ENCODE data around the gene CTNNAL1.
A peak's percentile ranks its signal among the peaks of the same experiment; 100 is the strongest.

DNA sequence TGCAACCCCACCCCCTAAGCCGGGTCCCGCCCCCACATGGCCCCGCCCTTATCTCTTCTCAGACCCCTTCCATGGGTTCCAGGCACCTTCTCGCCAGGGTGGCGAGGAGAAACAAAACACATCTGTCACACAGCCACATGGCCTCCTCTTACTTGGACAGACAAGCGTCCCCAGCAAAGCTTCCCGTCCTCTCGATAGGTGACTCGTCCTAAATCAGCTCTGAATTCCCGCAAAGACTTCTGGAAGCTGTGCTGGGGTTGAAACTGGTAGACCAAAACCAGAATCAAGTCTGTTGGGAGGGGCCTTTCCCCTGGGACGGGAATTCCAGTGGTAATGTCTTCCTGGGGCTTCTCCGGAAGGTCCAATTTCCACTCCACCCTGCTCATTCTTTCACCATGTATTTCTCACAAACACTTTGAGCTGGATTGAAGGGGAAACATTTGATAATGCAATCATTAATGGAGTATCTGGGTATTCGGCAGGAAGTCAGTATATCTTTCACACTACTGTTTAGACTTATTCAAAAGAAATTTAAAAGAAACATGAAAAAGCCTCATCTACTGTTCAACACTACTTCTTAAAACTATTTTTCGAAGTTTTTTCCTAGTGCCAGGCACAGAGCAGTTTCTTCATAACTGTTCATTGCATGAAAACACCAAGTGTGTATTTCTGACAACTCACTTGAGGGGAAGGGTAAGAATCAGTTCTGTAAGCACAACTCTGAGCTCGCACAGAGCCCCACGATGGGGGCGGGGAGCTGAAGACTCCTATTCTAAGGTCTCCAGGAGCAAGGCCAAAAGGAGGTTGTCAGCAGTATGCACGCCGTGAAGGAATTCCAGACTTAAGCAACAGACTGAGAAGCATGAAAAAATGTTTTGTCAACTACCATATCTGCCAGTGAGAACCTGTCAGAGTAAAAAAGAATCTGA, 644 bp upstream of the CTNNAL1 start:
- TF ChIP-seq TCF12 (IDR thresholded peaks at IDR 0.05; ENCODE audit: low read depth) (no peak), EP300 (IDR thresholded peaks at IDR 0.05; ENCODE audit: borderline replicate concordance) (no peak), TAF1 (IDR thresholded peaks at IDR 0.05; ENCODE audit: low read depth) (no peak), CEBPB (IDR thresholded peaks at IDR 0.05) (0 out of 2 replicates have a peak, but pooled peaks have one; percentile 1), CREB1 (IDR thresholded peaks at IDR 0.05; ENCODE audit: low read depth) (no peak), TEAD4 (IDR thresholded peaks at IDR 0.05) (peak; percentile 27; the same call in 1 of the 2 replicates), FOXM1 (IDR thresholded peaks at IDR 0.05; ENCODE audit: borderline replicate concordance, low read depth) (no peak), NFIC (IDR thresholded peaks at IDR 0.05) (no peak)
- TF ChIP-seq, protein P1, sequence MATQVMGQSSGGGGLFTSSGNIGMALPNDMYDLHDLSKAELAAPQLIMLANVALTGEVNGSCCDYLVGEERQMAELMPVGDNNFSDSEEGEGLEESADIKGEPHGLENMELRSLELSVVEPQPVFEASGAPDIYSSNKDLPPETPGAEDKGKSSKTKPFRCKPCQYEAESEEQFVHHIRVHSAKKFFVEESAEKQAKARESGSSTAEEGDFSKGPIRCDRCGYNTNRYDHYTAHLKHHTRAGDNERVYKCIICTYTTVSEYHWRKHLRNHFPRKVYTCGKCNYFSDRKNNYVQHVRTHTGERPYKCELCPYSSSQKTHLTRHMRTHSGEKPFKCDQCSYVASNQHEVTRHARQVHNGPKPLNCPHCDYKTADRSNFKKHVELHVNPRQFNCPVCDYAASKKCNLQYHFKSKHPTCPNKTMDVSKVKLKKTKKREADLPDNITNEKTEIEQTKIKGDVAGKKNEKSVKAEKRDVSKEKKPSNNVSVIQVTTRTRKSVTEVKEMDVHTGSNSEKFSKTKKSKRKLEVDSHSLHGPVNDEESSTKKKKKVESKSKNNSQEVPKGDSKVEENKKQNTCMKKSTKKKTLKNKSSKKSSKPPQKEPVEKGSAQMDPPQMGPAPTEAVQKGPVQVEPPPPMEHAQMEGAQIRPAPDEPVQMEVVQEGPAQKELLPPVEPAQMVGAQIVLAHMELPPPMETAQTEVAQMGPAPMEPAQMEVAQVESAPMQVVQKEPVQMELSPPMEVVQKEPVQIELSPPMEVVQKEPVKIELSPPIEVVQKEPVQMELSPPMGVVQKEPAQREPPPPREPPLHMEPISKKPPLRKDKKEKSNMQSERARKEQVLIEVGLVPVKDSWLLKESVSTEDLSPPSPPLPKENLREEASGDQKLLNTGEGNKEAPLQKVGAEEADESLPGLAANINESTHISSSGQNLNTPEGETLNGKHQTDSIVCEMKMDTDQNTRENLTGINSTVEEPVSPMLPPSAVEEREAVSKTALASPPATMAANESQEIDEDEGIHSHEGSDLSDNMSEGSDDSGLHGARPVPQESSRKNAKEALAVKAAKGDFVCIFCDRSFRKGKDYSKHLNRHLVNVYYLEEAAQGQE (IDR thresholded peaks at IDR 0.05; ENCODE audit: low read depth) = no peak
- TF ChIP-seq, protein P2, sequence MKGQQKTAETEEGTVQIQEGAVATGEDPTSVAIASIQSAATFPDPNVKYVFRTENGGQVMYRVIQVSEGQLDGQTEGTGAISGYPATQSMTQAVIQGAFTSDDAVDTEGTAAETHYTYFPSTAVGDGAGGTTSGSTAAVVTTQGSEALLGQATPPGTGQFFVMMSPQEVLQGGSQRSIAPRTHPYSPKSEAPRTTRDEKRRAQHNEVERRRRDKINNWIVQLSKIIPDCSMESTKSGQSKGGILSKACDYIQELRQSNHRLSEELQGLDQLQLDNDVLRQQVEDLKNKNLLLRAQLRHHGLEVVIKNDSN (IDR thresholded peaks at IDR 0.05) = no peak
- TF ChIP-seq, protein P3, sequence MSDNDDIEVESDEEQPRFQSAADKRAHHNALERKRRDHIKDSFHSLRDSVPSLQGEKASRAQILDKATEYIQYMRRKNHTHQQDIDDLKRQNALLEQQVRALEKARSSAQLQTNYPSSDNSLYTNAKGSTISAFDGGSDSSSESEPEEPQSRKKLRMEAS (IDR thresholded peaks at IDR 0.05) = peak; percentile 42; the same call in 1 of the 2 replicates

Measured in Ishikawa (cell line).